Bronchial epithelial cell (primary cell): ENCODE results near the gene SPTAN1. TPM values are rescaled to one million over a fixed set of nuclear protein-coding genes. Genes with fewer than 3 reads are reported as not detected.

Experiments used
- DNase-seq: peaks from one replicate; pipeline ENCODE4 v3.0.0-alpha.2; 2010; ENCODE audit warnings: low read depth
- FAIRE-seq: peaks from 2 replicates; lab custom pipeline; 2011; peaks lifted over from hg19 to GRCh38; lab: Jason Lieb, UNC
- H3K27me3 ChIP-seq: 2 replicates; pipeline ENCODE4 v1.5.1; 2011; ENCODE audit warnings: low read length; ENCODE audit not compliant: control insufficient read depth, insufficient read depth
- H3K36me3 ChIP-seq: 2 replicates; pipeline ENCODE4 v1.5.1; 2011; ENCODE audit warnings: low read length; ENCODE audit not compliant: control insufficient read depth, insufficient read depth
- H3K4me3 ChIP-seq: 2 replicates; pipeline ENCODE4 v1.5.1; 2011; ENCODE audit warnings: mild to moderate bottlenecking, low read depth, low read length, control low read depth
- CTCF ChIP-seq: IDR thresholded peaks from 2 replicates; pipeline ENCODE4 v1.5.1; 2011; ENCODE audit warnings: mild to moderate bottlenecking, moderate library complexity, low read length, control low read depth, inconsistent platforms; ENCODE audit not compliant: insufficient read depth, severe bottlenecking
- total RNA-seq: library from RNA; depleted of rRNA; stranded (reverse); fragments of >200 nt; gene quantifications from 2 replicates; pipeline ENCODE4 v1.2.1, GENCODE V29; 2014

SPTAN1 gene
- total RNA-seq, 1 donor from 2014 or later = 159 TPM

- no peak for FAIRE-seq
- H3K36me3 ChIP-seq = peaks cover 22% of the 10 kb centered on the region
These were observed 23.2 kb upstream of the SPTAN1 start for GRCh38 chr9:128529191-128529590.

DNA sequence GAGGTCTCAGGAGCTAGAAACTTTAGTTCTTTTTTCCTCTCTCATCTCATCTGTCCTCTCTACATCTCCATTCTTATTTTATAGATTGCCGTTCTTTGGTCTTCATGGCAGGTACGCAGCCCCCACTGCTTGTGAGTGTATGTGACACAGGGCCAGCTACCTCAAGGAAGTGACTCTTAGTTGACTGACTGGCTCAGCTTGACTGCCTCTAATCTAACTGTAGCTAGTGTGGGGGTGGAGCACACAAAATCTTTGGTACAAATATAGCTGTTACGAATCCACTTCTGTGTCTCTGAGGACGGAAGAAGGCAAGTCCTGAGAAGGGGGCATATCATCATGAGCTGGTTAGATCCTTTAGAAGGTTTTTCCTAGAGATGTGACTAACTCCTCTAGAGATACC is 19.8 kb upstream of the SPTAN1 start:
- TF ChIP-seq CTCF = no peak
- FAIRE-seq = no peak
- Histone ChIP-seq H3K27me3 (no peaks in the 10 kb centered on the region), H3K4me3 (no peak overlapping the region), H3K36me3 (peaks cover 16% of the 10 kb centered on the region)
- no peak for DNase-seq

More at GRCh38 chr9:128529191-128529590, 23.2 kb upstream of the SPTAN1 start:
- TF ChIP-seq CTCF = no peak
- Histone ChIP-seq H3K27me3 (no peaks in the 10 kb centered on the region), H3K4me3 (no peak overlapping the region)
- DNase-seq = no peak

- FAIRE-seq (no peak), DNase-seq (no peak)
- Histone ChIP-seq H3K4me3 (no peak overlapping the region), H3K36me3 (peaks cover 18% of the 10 kb centered on the region), H3K27me3 (no peaks in the 10 kb centered on the region)
- no peak for TF ChIP-seq CTCF
These were observed 11.6 kb upstream of the SPTAN1 start for GRCh38 chr9:128540634-128541360.

- H3K4me3 ChIP-seq = no peak overlapping the region
- no peaks in the 10 kb centered on the region for H3K27me3 ChIP-seq
- no peak for TF ChIP-seq CTCF
- no peak for FAIRE-seq
- DNase-seq = no peak
- H3K36me3 ChIP-seq = peaks cover 3% of the 10 kb centered on the region
These were observed 5.9 kb upstream of the SPTAN1 start for GRCh38 chr9:128546504-128546903.

DNA sequence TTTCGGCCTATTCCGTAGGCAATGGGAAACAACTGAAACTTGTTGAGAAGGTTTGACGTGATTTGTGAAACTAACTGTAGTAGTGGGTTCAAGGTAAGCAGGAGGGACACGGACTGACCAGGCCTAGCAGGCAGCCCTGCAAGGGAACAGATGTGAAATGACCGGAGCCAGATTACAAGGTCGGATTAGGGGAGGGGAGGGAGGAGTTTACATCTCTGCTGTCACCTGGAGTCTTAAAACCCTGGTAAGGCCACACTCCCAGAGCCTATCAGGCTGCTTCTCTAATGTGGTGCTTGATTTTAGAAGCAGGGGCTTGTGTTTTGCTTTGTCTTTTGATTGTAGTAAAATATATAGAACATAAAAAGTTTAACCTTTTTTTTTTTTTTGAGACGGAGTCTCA is 3.5 kb upstream of the SPTAN1 start:
- Histone ChIP-seq H3K36me3 (no peaks in the 10 kb centered on the region), H3K27me3 (no peaks in the 10 kb centered on the region), H3K4me3 (no peak overlapping the region)
- TF ChIP-seq CTCF = no peak
- FAIRE-seq (no peak), DNase-seq (no peak)

GRCh38 chr9:128550226-128550625 is 2.2 kb upstream of the SPTAN1 start:
- TF ChIP-seq CTCF = no peak
- DNase-seq (no peak), FAIRE-seq (no peak)

More at GRCh38 chr9:128550226-128550625, 2.2 kb upstream of the SPTAN1 start:
- H3K36me3 ChIP-seq = no peaks in the 10 kb centered on the region
- no peaks in the 10 kb centered on the region for H3K27me3 ChIP-seq
- H3K4me3 ChIP-seq = no peak overlapping the region
